HG02840 (cell line): ENCODE data around the gene POLA1.
"Not testable (repeated sequence)": the region's sequence is repeated elsewhere in the genome, so short reads cannot be mapped to it uniquely, and the experiment has no call there.

Experiments
- ATAC-seq: cut with Tn5 transposase; IDR thresholded peaks from one replicate; pipeline ENCODE4 v1.9.1; 2021; ENCODE audit warnings: mild to moderate bottlenecking, moderate library complexity, moderate number of reproducible peaks; ENCODE audit not compliant: unreplicated experiment, low FRiP score

Gene POLA1

GRCh38 chrX:24777660-24778059, 83.9 kb downstream of the POLA1 start:
- ATAC-seq, result peak; percentile 96

- no peak for ATAC-seq
These were observed 88.3 kb downstream of the POLA1 start for GRCh38 chrX:24782011-24782410.

GRCh38 chrX:24789047-24789446, 95.3 kb downstream of the POLA1 start:
- ATAC-seq, result no peak

- ATAC-seq, result no peak
These were observed 96.4 kb downstream of the POLA1 start for GRCh38 chrX:24790166-24790565.

GRCh38 chrX:24796204-24796603, 102.5 kb downstream of the POLA1 start:
- no peak for ATAC-seq

GRCh38 chrX:24799078-24799477, 105.4 kb downstream of the POLA1 start:
- ATAC-seq, result no peak

- ATAC-seq, result no peak
These were observed 105.8 kb downstream of the POLA1 start for GRCh38 chrX:24799565-24799964.

- ATAC-seq, result no peak
These were observed 111.5 kb downstream of the POLA1 start for GRCh38 chrX:24805201-24805600.

- not testable (repeated sequence) for ATAC-seq
These were observed 126.1 kb downstream of the POLA1 start for GRCh38 chrX:24819807-24820206.

GRCh38 chrX:24828147-24828546, 134.4 kb downstream of the POLA1 start:
- ATAC-seq, result no peak

- no peak for ATAC-seq
These were observed 134.9 kb downstream of the POLA1 start for GRCh38 chrX:24828600-24828999.

- ATAC-seq, result no peak
These were observed 140.0 kb downstream of the POLA1 start for GRCh38 chrX:24833695-24834094.

GRCh38 chrX:24837966-24838365, 144.2 kb downstream of the POLA1 start:
- no peak for ATAC-seq

- no peak for ATAC-seq
These were observed 144.9 kb downstream of the POLA1 start for GRCh38 chrX:24838629-24839028.

- ATAC-seq, result no peak
These were observed 145.6 kb downstream of the POLA1 start for GRCh38 chrX:24839331-24839730.

GRCh38 chrX:24842486-24842885, 148.8 kb downstream of the POLA1 start:
- ATAC-seq, result no peak

GRCh38 chrX:24846550-24847150, 152.9 kb downstream of the POLA1 start:
- no peak for ATAC-seq

GRCh38 chrX:24851289-24851688, 157.6 kb downstream of the POLA1 start:
- ATAC-seq, result no peak

GRCh38 chrX:24851780-24852179, 158.1 kb downstream of the POLA1 start:
- no peak for ATAC-seq

- ATAC-seq, result no peak
These were observed 164.5 kb downstream of the POLA1 start for GRCh38 chrX:24858004-24858746.

GRCh38 chrX:24859211-24859841, 165.6 kb downstream of the POLA1 start:
- no peak for ATAC-seq

GRCh38 chrX:24860140-24860539, 166.4 kb downstream of the POLA1 start:
- ATAC-seq, result no peak
